ENCODE measurements around the gene ATF6B.
"Not testable (repeated sequence)": the region's sequence is repeated elsewhere in the genome, so short reads cannot be mapped to it uniquely, and the experiment has no call there.

ATF6B gene

GRCh38 chr6:32154514-32155161, 26.6 kb upstream of the ATF6B start:
- DNase-seq (ENCODE audit: low read depth, low spot score), result peak; percentile 83

GRCh38 chr6:32153564-32154513, 25.8 kb upstream of the ATF6B start, which contains the start of gene PPT2:
PPT2 (plus strand) TSS chr6:32154141; CDS start chr6:32154595, 454 bp downstream.
- peak; percentile 97 for DNase-seq (ENCODE audit: low read depth, low spot score)

- DNase-seq (ENCODE audit: low read depth, low spot score), result peak; percentile 56
Measured at GRCh38 chr6:32152769-32153563, 24.9 kb upstream of the ATF6B start.

- no peak for DNase-seq (ENCODE audit: low read depth, low spot score)
Measured at GRCh38 chr6:32151863-32152768, 24.1 kb upstream of the ATF6B start, which contains the start of gene PRRT1. PRRT1 (minus strand) TSS chr6:32151939; CDS start chr6:32151827, 112 bp downstream.

GRCh38 chr6:32151181-32151862, 23.3 kb upstream of the ATF6B start:
- DNase-seq (ENCODE audit: low read depth, low spot score), result no peak

- DNase-seq (ENCODE audit: low read depth, low spot score), result no peak
Measured at GRCh38 chr6:32149932-32150870, 22.2 kb upstream of the ATF6B start.

- no peak for DNase-seq (ENCODE audit: low read depth, low spot score)
Measured at GRCh38 chr6:32149092-32149755, 21.2 kb upstream of the ATF6B start.

GRCh38 chr6:32148289-32149091, 20.4 kb upstream of the ATF6B start:
- peak; percentile 75 for DNase-seq (ENCODE audit: low read depth, low spot score)

- no peak for DNase-seq (ENCODE audit: low read depth, low spot score)
Measured at GRCh38 chr6:32147401-32148132, 19.5 kb upstream of the ATF6B start.

GRCh38 chr6:32146687-32147086, 18.6 kb upstream of the ATF6B start:
- DNase-seq (ENCODE audit: low read depth, low spot score), result no peak

GRCh38 chr6:32146287-32146686, 18.2 kb upstream of the ATF6B start:
- no peak for DNase-seq (ENCODE audit: low read depth, low spot score)

- not testable (repeated sequence) for DNase-seq (ENCODE audit: low read depth, low spot score)
Measured at GRCh38 chr6:32144238-32144637, 16.2 kb upstream of the ATF6B start.

- DNase-seq (ENCODE audit: low read depth, low spot score), result no peak
Measured at GRCh38 chr6:32140420-32141046, 12.5 kb upstream of the ATF6B start.

GRCh38 chr6:32139590-32139989, 11.5 kb upstream of the ATF6B start:
- DNase-seq (ENCODE audit: low read depth, low spot score), result no peak

GRCh38 chr6:32137454-32137853, 9.4 kb upstream of the ATF6B start:
- no peak for DNase-seq (ENCODE audit: low read depth, low spot score)

- DNase-seq (ENCODE audit: low read depth, low spot score), result no peak
Measured at GRCh38 chr6:32133786-32134185, 5.7 kb upstream of the ATF6B start.

Data from astrocyte of the hippocampus (primary cell).